Peyer's patch (tissue), 4 donors: ENCODE measurements around the gene SPG11. TPM values are rescaled to one million over a fixed set of nuclear protein-coding genes. Genes with fewer than 3 reads are reported as not detected.

Experiments
- DNase-seq, 3 donors: peaks; one replicate each; pipeline ENCODE4 v3.0.0-alpha.2; 2017 to 2019
- H3K27ac ChIP-seq, 4 donors: fragments of 200-600 bp; sonication (generic); one replicate each; pipeline ENCODE4 v1.5.1; 2016 to 2019
- H3K27me3 ChIP-seq, 2 donors: fragments of 200-600 bp; sonication (generic); one replicate each; pipeline ENCODE4 v1.5.1; 2019
- H3K36me3 ChIP-seq, 3 donors: fragments of 200-600 bp; sonication (generic); one replicate each; pipeline ENCODE4 v1.5.1; 2016 to 2019
- H3K4me1 ChIP-seq, 4 donors: fragments of 200-600 bp; sonication (generic); one replicate each; pipeline ENCODE4 v1.5.1; 2016 to 2019
- H3K4me3 ChIP-seq, 4 donors: fragments of 200-600 bp; sonication (generic); 1 replicate in 3 of 4; 2 replicates in 1 of 4; pipeline ENCODE4 v1.5.1; 2016 to 2019; ENCODE audit warnings: mild to moderate bottlenecking in 1 of 4
- H3K9me3 ChIP-seq, 4 donors: fragments of 200-600 bp; sonication (generic); one replicate each; pipeline ENCODE4 v1.5.1; 2016 to 2019; ENCODE audit warnings: mild to moderate bottlenecking in 1 of 4
- POLR2A ChIP-seq, 2 donors: fragments of 450-650 bp; IDR thresholded peaks; one replicate each; pipeline ENCODE4 v1.5.1; 2017; ENCODE audit warnings: antibody characterized with exemption in 2 of 2, mild to moderate bottlenecking in 2 of 2, moderate library complexity in 2 of 2
- small RNA-seq, 2 donors: library from RNA; depleted of rRNA; stranded (forward); fragments of <200 nt; gene quantifications; one replicate each; pipeline ENCODE3, GENCODE V24; 2016
- total RNA-seq, 4 donors: library from RNA; depleted of rRNA; stranded (reverse); fragments of >200 nt; gene quantifications; one replicate each; pipeline ENCODE4 v1.1.0, GENCODE V29; 2016
- TF ChIP-seq, protein P1 (sequence below), 6 experiments: fragments of 450-650 bp in 4 of 6; fragments of 200-600 bp in 2 of 6; sonication (generic) in 1 of 6; IDR thresholded peaks; one replicate each; pipeline ENCODE4 v1.5.1; 2017 to 2019; ENCODE audit warnings: antibody characterized with exemption in 6 of 6, mild to moderate bottlenecking in 3 of 6, moderate library complexity in 1 of 6

The SPG11 gene
- total RNA-seq, 4 donors from 2014 or later = 125 to 215 (median 167) TPM

DNA sequence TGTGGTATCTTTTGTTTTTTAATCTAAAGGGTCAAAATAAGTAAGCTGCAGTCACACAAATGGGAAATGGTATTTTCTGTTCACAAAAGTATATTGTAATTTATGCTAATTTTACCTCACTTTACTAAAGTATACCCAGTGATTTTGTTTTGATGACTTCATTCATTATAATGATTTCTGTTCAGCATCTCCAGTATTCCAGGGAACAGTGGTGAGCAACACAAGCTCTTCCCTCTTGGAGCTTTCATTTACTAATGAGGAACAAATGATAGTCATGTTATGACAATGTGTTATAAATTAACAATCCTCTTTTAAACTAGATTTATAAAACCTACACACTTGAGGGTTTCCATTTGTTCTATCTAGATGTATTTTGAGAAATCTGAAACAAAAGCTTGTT lies 147.0 kb downstream of the SPG11 start:
- no peak for TF ChIP-seq POLR2A (IDR thresholded peaks at IDR 0.05)
- TF ChIP-seq, protein P1, sequence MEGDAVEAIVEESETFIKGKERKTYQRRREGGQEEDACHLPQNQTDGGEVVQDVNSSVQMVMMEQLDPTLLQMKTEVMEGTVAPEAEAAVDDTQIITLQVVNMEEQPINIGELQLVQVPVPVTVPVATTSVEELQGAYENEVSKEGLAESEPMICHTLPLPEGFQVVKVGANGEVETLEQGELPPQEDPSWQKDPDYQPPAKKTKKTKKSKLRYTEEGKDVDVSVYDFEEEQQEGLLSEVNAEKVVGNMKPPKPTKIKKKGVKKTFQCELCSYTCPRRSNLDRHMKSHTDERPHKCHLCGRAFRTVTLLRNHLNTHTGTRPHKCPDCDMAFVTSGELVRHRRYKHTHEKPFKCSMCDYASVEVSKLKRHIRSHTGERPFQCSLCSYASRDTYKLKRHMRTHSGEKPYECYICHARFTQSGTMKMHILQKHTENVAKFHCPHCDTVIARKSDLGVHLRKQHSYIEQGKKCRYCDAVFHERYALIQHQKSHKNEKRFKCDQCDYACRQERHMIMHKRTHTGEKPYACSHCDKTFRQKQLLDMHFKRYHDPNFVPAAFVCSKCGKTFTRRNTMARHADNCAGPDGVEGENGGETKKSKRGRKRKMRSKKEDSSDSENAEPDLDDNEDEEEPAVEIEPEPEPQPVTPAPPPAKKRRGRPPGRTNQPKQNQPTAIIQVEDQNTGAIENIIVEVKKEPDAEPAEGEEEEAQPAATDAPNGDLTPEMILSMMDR (IDR thresholded peaks at IDR 0.05) = no peak
- H3K27ac ChIP-seq = no peak overlapping the region
- no peaks in the 10 kb centered on the region for H3K27me3 ChIP-seq
- H3K36me3 ChIP-seq = peaks cover 0 to 50% (median 0%) of the 10 kb centered on the region in 3 donors
- H3K9me3 ChIP-seq = no peaks in the 10 kb centered on the region
- H3K4me1 ChIP-seq = no peaks in the 10 kb centered on the region
- DNase-seq = no peak
- H3K4me3 ChIP-seq = no peak overlapping the region

Small RNA genes lying within 50 kb of the gene (small RNA-seq; reads per million reads assigned to genes)
- 0 reads per million in 2 donors for gene RF00019

Other genes with a start within 250 kb of the SPG11 start
- gene CTDSPL2, start 236.0 kb downstream of the SPG11 start, total RNA-seq = 100 to 1,000 TPM in 1 of 4 donors, 10 to 100 TPM in 3; 56.1 to 155 (median 87.7) TPM
- gene EIF3J, start 126.5 kb downstream of the SPG11 start, total RNA-seq = 10 to 100 TPM; 28.0 to 88.3 (median 48.3) TPM
- 10 to 100 TPM in 2 of 4 donors, 1 to 10 TPM in 2; 4.0 to 35.5 (median 9.5) TPM for gene PATL2, start 47.7 kb upstream of the SPG11 start, total RNA-seq
- gene B2M, start 47.9 kb upstream of the SPG11 start, total RNA-seq = over 10,000 TPM in 1 of 4 donors, 1,000 to 10,000 TPM in 3; 2,244 to 13,999 (median 5,894) TPM
- 10 to 100 TPM in 2 of 4 donors, 1 to 10 TPM in 2; 6.7 to 11.7 (median 8.9) TPM for gene TRIM69, start 72.9 kb upstream of the SPG11 start, total RNA-seq